RWPE2 (cell line): ENCODE data around the gene NDUFS5.

ENCODE experiments used
- ATAC-seq: fragments of 200-7000 bp; cut with Tn5 transposase; 3 replicates; pipeline ENCODE4 v1.9.1; 2021; ENCODE audit warnings: low read depth
- DNase-seq: peaks from one replicate; pipeline ENCODE4 v3.0.0-alpha.2; 2020; ENCODE audit warnings: low spot score
- H3K27ac ChIP-seq: fragments of 450-650 bp; 2 replicates; pipeline ENCODE4 v1.5.1; 2017; ENCODE audit warnings: mild to moderate bottlenecking; ENCODE audit not compliant: poor library complexity, severe bottlenecking
- H3K27me3 ChIP-seq: fragments of 250-450 bp; sonication (Bioruptor Pico); 2 replicates; pipeline ENCODE4 v1.5.1; 2021; ENCODE audit warnings: mild to moderate bottlenecking, moderate library complexity; ENCODE audit not compliant: insufficient read depth, poor library complexity, severe bottlenecking
- H3K36me3 ChIP-seq: fragments of 250-450 bp; sonication (Bioruptor Pico); 2 replicates; pipeline ENCODE4 v1.5.1; 2020; ENCODE audit warnings: low read depth, mild to moderate bottlenecking, moderate library complexity
- H3K4me1 ChIP-seq: fragments of 250-450 bp; sonication (Bioruptor Pico); 2 replicates; pipeline ENCODE4 v1.5.1; 2021; ENCODE audit warnings: mild to moderate bottlenecking, moderate library complexity; ENCODE audit not compliant: insufficient read depth, poor library complexity, severe bottlenecking
- H3K4me3 ChIP-seq: fragments of 250-450 bp; sonication (Bioruptor Pico); 2 replicates; pipeline ENCODE4 v1.5.1; 2021; ENCODE audit warnings: mild to moderate bottlenecking, moderate library complexity; ENCODE audit not compliant: severe bottlenecking
- H3K9me3 ChIP-seq: fragments of 250-450 bp; sonication (Bioruptor Pico); 2 replicates; pipeline ENCODE4 v1.5.1; 2021; ENCODE audit warnings: mild to moderate bottlenecking, moderate library complexity; ENCODE audit not compliant: severe bottlenecking
- CTCF ChIP-seq: fragments of 450-650 bp; IDR thresholded peaks from one replicate; pipeline ENCODE4 v1.5.1; 2017; ENCODE audit warnings: mild to moderate bottlenecking, moderate library complexity; ENCODE audit not compliant: poor library complexity, severe bottlenecking

The NDUFS5 gene

GRCh38 chr1:39045231-39045630 is 19.1 kb downstream of the NDUFS5 start:
- Histone ChIP-seq H3K4me1 (no peaks in the 10 kb centered on the region), H3K27ac (no peak overlapping the region), H3K4me3 (no peak overlapping the region), H3K36me3 (no peaks in the 10 kb centered on the region), H3K9me3 (no peaks in the 10 kb centered on the region), H3K27me3 (no peaks in the 10 kb centered on the region)
- DNase-seq (no peak), ATAC-seq (no peak)
- TF ChIP-seq CTCF, result no peak

GRCh38 chr1:39046613-39047210 is 20.6 kb downstream of the NDUFS5 start:
- no peak overlapping the region for H3K4me3 ChIP-seq
- DNase-seq (no peak), ATAC-seq (no peak)
- H3K27ac ChIP-seq, result no peak overlapping the region
- H3K9me3 ChIP-seq, result no peaks in the 10 kb centered on the region
- TF ChIP-seq CTCF, result no peak
- no peaks in the 10 kb centered on the region for H3K36me3 ChIP-seq
- H3K4me1 ChIP-seq, result no peaks in the 10 kb centered on the region
- no peaks in the 10 kb centered on the region for H3K27me3 ChIP-seq

DNA sequence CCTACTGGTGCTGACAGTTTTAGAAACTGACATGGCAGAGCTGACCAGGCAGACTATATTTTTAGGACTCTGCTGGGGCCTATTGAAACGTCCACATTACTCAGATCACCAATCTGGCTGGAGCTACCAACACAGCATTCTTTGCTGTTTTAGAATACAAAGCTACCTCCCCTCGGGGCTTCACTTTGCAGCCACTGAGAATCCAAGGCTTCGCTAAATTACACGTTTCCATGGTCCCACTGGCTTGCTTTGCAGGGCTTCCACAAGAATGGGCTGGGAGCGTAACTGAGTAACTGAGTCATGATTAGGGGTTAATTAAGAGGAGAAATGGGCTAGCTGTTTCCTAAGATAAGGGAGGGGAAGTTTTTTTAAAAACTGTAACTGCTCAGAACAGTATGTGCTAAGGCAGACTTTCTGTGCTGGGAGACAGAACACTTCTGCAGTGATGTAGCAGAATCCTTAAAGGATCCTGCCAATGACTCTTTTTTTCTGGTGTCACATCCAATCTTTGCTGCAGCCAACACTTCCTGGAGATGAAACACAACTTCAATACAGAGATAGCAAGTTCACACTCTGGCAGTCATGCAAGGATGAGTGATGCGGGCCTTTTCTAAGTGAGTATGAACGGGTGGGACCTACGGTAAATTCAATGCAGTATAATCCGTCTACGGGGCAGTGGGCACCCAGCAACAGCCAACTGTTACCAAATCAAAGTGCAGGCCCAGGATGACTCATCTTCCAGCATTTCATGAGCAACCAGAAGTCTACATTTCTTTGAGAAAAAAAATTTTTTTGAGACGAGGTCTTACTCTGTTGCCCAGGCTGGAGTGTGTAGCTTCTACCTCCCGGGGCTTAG is 21.5 kb downstream of the NDUFS5 start:
- TF ChIP-seq CTCF, result no peak
- ATAC-seq (peak; percentile 70), DNase-seq (no peak)
- H3K4me3 ChIP-seq, result no peak overlapping the region
- no peaks in the 10 kb centered on the region for H3K9me3 ChIP-seq
- no peaks in the 10 kb centered on the region for H3K4me1 ChIP-seq
- H3K27ac ChIP-seq, result no peak overlapping the region
- no peaks in the 10 kb centered on the region for H3K27me3 ChIP-seq
- H3K36me3 ChIP-seq, result no peaks in the 10 kb centered on the region

DNA sequence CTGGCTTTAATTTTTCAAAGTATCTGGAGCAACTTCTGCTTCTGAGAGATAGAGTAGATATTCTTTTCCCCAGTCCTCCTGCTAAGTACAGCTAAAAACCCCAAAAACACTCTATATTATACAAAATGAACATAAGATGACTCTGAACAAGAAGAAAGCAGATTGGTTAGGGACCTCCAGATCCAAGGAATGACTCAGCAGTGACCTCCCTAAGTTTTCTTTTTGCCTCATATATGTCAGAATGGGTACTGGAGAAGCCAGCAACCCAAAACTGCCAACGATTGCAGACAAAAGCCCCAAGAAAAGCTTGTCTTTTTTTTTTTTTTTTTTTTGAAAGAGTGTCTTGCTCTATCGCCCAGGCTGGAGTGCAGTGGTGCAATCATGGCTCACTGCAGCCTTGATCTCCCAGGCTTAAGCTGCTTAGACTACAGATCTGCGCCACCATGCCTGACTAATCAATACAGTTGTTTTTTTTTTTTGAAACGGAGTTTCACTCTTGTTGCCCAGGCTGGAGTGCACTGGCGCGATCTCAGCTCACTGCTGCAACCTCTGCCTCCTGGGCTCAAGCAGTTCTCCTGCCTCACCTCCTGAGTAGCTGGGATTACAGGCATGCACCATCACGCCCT is 22.7 kb downstream of the NDUFS5 start:
- no peak for ATAC-seq
- no peak for TF ChIP-seq CTCF
- no peak for DNase-seq
- Histone ChIP-seq H3K9me3 (no peaks in the 10 kb centered on the region), H3K4me3 (no peak overlapping the region), H3K36me3 (no peaks in the 10 kb centered on the region), H3K27ac (no peak overlapping the region), H3K27me3 (no peaks in the 10 kb centered on the region), H3K4me1 (no peaks in the 10 kb centered on the region)
